AG04450 (cell line): ENCODE data around the gene SLC3A2. TPM values are rescaled to one million over a fixed set of nuclear protein-coding genes. Genes with fewer than 3 reads are reported as not detected.

Source experiments
- CTCF ChIA-PET: fragments of 300-600, 350-600 bp; formaldehyde crosslinking; extraction: SDS; loops from one replicate; lab custom pipeline; 2022; ENCODE audit warnings: antibody characterized with exemption, inconsistent platforms; lab: Charles Lee
- POLR2A ChIA-PET: fragments of 350-600 bp; formaldehyde crosslinking; extraction: SDS; loops from one replicate; lab custom pipeline; 2021; ENCODE audit warnings: antibody characterized with exemption, inconsistent platforms; lab: Yijun Ruan, JAX
- DNase-seq: peaks from one replicate; pipeline ENCODE4 v3.0.0-alpha.2; 2011; ENCODE audit warnings: low read depth, low spot score
- H3K27ac ChIP-seq: one replicate; pipeline ENCODE4 v1.5.1; 2012; ENCODE audit warnings: low read depth, low read length, control low read depth
- H3K27me3 ChIP-seq: one replicate; pipeline ENCODE4 v1.6.0; 2012; ENCODE audit warnings: low read length; ENCODE audit not compliant: control insufficient read depth, insufficient read depth
- H3K4me3 ChIP-seq: 2 replicates; pipeline ENCODE4 v1.5.1; 2011; ENCODE audit warnings: mild to moderate bottlenecking, low read depth, low read length, control low read depth
- H3K9me3 ChIP-seq: 2 replicates; pipeline ENCODE4 v1.5.1; 2012; ENCODE audit warnings: low read length; ENCODE audit not compliant: control insufficient read depth, insufficient read depth
- polyA plus RNA-seq: library from polyadenylated mRNA; depleted of rRNA; stranded (reverse); fragments of >200 nt; gene quantifications from 2 replicates; pipeline ENCODE4 v1.2.3, GENCODE V29; 2011
- TF ChIP-seq, protein P1 (sequence below): IDR thresholded peaks from 2 replicates; pipeline ENCODE4 v1.5.1; 2011; ENCODE audit warnings: low read depth, low read length, control low read depth, inconsistent platforms

The SLC3A2 gene
- polyA plus RNA-seq, 1 experiment, result 263 TPM

DNA sequence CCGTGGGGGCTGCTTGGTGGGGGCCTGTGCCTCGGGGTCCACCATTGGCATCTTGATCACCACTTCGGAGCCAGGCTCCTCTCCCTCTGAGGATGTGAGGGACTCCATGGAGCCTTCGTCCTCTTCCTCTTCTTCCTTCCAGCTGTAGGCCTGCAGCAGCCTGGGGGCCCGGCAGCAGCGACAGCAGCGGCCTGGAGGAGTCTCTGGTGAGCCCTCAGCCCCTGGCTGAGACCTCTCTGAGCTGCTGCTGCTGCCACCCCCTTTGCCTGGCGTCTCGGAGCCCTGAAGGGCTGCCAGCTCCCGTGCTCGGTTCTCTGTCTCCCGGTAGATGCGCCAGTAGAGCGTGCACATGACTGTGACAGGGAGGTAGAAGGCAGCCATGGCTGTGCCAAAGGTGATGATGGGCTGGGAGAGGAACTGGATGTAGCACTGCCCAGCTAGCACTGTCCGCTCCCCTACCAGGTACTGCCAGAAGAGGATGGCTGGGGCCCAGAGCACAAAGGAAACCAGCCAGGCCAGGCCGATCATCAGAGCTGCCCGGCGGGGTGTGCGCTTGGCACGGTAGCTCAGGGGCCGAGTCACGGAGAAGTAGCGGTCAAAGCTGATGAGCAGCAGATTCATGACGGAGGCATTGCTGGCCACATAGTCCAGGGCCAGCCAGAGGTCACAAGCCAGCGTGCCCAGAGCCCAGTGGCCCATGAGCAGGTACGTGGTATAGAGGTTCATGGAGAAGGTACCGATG is 29.6 kb downstream of the SLC3A2 start:
- ChIA-PET CTCF (interaction anchor here (0.7 to 14.6 kb wide), 2 partner anchors 111 to 120 kb away, joined by 3 to 567 read pairs; no protein-coding TSS in a partner anchor), POLR2A (no interaction called here)
- TF ChIP-seq, protein P1, sequence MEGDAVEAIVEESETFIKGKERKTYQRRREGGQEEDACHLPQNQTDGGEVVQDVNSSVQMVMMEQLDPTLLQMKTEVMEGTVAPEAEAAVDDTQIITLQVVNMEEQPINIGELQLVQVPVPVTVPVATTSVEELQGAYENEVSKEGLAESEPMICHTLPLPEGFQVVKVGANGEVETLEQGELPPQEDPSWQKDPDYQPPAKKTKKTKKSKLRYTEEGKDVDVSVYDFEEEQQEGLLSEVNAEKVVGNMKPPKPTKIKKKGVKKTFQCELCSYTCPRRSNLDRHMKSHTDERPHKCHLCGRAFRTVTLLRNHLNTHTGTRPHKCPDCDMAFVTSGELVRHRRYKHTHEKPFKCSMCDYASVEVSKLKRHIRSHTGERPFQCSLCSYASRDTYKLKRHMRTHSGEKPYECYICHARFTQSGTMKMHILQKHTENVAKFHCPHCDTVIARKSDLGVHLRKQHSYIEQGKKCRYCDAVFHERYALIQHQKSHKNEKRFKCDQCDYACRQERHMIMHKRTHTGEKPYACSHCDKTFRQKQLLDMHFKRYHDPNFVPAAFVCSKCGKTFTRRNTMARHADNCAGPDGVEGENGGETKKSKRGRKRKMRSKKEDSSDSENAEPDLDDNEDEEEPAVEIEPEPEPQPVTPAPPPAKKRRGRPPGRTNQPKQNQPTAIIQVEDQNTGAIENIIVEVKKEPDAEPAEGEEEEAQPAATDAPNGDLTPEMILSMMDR, result no peak
- Histone ChIP-seq H3K9me3 (no peaks in the 10 kb centered on the region; the same call in 1 of the 2 replicates), H3K4me3 (no peak overlapping the region), H3K27me3 (peaks cover 11% of the 10 kb centered on the region), H3K27ac (no peak overlapping the region)
- DNase-seq, result no peak

DNA sequence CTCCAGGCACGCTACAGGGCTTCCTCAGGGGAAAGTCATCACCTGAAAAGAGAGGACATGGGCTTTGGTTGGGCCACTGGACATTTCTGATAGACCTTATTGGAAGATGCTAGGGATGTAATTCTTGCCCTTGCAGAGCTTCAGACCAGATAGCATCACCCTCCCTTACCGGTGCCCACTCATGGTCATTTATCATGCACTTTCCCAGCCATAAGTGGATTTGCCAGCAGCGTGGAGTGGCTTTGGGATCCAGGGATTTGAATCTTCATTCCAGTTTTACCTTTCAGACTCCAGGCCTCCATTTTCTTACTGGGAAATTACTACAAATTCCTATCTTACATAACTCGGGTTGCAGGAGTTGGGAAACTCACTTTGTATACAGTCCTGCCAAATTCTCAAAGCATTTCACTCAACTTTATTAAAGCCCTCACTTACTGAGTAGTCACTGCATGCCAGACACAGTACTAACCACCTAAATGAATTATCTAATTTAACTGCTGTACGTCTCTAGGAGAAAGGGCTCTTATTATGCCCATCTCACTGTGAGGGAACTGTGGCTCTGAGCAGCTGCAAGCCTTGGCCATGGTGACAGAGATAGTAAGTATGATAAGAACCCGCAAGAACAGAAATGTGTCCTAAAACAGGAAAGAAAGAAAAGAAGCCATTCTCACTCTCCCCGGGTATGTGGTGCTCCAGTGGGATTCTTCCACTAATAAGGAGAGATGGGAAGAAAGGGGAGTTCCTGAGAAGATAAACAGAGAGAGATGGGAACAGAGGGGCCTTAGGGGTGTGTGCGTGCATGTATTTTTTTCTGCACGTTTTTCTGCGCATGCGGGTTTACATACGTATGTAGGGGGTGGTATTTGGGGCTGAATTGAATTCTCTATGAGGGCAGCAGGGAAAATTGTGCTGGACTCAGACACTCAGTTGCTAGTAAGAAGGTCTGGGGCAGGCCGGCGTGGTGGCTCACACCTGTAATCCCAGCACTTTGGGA is 30.7 kb downstream of the SLC3A2 start:
- DNase-seq, result no peak
- TF ChIP-seq, protein P1, result no peak

DNA sequence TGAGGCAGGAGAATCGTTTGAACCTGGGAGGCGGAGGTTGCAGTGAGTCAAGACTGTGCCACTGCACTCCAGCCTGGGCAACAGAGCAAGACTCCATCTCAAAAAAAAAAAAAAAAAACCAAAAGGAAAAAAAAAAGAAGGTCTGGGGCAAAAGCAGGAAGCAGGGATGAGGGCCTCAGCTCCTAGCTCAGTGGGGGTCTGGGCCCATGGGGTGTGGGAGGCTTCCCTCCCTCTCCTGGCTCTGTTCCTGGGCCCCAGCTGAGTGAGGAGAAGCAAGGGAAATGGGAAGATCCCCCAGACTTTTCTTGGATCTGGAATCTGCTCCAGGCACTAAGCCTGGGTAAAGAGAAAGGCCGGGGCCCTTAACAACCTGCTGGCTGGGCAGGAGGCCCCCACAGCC is 31.6 kb downstream of the SLC3A2 start:
- POLR2A ChIA-PET, result no interaction called here
- no peak for DNase-seq
- Histone ChIP-seq H3K9me3 (no peaks in the 10 kb centered on the region; the same call in 1 of the 2 replicates), H3K27me3 (peaks cover 8% of the 10 kb centered on the region), H3K27ac (no peak overlapping the region), H3K4me3 (no peak overlapping the region)
- CTCF ChIA-PET, result interaction anchor here (14.6 kb wide), 1 partner anchor 109 kb away, joined by 567 read pairs; no protein-coding TSS in a partner anchor
- TF ChIP-seq, protein P1, result no peak

More for the DNA sequence above, 30.7 kb downstream of the SLC3A2 start:
- Histone ChIP-seq H3K4me3 (no peak overlapping the region), H3K9me3 (no peaks in the 10 kb centered on the region; the same call in 1 of the 2 replicates), H3K27ac (no peak overlapping the region), H3K27me3 (peaks cover 9% of the 10 kb centered on the region)
- POLR2A ChIA-PET, result no interaction called here
- CTCF ChIA-PET, result interaction anchor here (0.7 to 14.6 kb wide), 2 partner anchors 110 to 118 kb away, joined by 3 to 567 read pairs; no protein-coding TSS in a partner anchor

DNA sequence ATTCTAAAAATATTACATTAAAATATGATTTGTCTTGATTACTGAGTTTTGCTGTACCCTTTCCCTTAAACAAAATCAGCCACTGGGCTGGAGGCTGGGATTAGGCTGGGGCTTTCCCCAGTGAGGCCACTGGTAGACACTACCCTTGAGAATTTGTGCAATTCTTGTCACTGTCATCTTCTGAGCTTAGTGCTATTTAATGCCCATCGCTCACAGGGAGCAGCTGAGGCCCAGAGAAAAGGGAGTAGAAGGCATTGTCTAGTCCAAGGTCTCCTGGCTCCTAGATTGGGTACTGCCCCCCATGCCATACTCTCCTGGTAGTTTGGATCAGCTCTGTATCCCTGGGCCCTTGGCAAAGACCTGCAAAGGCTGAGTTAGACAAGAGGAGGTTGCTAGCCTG is 33.7 kb downstream of the SLC3A2 start:
- DNase-seq, result no peak
- TF ChIP-seq, protein P1, result no peak
- Histone ChIP-seq H3K27ac (no peak overlapping the region), H3K27me3 (peaks cover 13% of the 10 kb centered on the region), H3K4me3 (no peak overlapping the region), H3K9me3 (no peaks in the 10 kb centered on the region; the same call in 1 of the 2 replicates)
- ChIA-PET CTCF (interaction anchor here (1.3 to 14.6 kb wide), 3 partner anchors 8 to 107 kb away, joined by 3 to 567 read pairs (median 21); no protein-coding TSS in a partner anchor), POLR2A (no interaction called here)
